Dendritic cell treated with granulocyte-macrophage colony-stimulating factor and Interleukin-4, amounts not matched to agents 40 ng/mL and 50 ng/mL, for 4 days (primary cell): ENCODE measurements around the gene RSRC1.

Experiments
- H3K27ac Mint-ChIP-seq: one replicate; pipeline ENCODE4 v1.8.0; 2022; ENCODE audit warnings: mild to moderate bottlenecking, mixed read lengths
- H3K27me3 Mint-ChIP-seq: one replicate; pipeline ENCODE4 v1.8.0; 2022; ENCODE audit warnings: mild to moderate bottlenecking, mixed read lengths
- H3K36me3 Mint-ChIP-seq: one replicate; pipeline ENCODE4 v1.8.0; 2022; ENCODE audit warnings: low read depth, mixed read lengths
- H3K4me1 Mint-ChIP-seq: one replicate; pipeline ENCODE4 v1.8.0; 2022; ENCODE audit warnings: low read depth, mixed read lengths
- H3K4me3 Mint-ChIP-seq: one replicate; pipeline ENCODE4 v1.8.0; 2022; ENCODE audit warnings: mild to moderate bottlenecking, moderate library complexity, mixed read lengths
- H3K9me3 Mint-ChIP-seq: one replicate; pipeline ENCODE4 v1.8.0; 2022; ENCODE audit warnings: mixed read lengths
- intact Hi-C: fragments of 100-400 bp; cut with micrococcal nuclease; formaldehyde crosslinking; loops from one replicate; pipeline ENCODE4 v1.15.0; 2022

The RSRC1 gene

DNA sequence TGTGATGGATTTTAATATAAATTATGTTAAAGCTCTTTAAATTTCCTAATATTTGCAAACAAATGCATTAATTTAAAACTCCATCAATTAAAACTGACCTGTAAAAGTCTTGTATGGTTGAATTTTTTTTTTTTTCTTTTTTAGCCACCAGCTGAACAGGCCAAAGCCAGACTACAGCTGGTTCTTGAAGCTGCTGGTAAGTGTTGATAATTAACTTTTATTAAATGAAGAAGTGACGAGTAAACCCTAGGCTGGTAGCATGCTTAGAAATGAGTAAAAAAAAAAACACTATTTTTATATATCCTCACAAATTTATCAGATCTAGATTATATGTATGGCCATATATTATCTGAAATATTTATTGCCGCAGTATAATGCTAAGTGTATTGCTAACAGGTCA is 244.8 kb downstream of the RSRC1 start:
- Mint-ChIP-seq H3K9me3 (peaks cover 2% of the 10 kb centered on the region), H3K36me3 (peaks cover 18% of the 10 kb centered on the region), H3K4me3 (no peak overlapping the region), H3K27me3 (no peaks in the 10 kb centered on the region), H3K4me1 (peaks cover 20% of the 10 kb centered on the region), H3K27ac (no peak overlapping the region)
- intact Hi-C loops: no loop called here

DNA sequence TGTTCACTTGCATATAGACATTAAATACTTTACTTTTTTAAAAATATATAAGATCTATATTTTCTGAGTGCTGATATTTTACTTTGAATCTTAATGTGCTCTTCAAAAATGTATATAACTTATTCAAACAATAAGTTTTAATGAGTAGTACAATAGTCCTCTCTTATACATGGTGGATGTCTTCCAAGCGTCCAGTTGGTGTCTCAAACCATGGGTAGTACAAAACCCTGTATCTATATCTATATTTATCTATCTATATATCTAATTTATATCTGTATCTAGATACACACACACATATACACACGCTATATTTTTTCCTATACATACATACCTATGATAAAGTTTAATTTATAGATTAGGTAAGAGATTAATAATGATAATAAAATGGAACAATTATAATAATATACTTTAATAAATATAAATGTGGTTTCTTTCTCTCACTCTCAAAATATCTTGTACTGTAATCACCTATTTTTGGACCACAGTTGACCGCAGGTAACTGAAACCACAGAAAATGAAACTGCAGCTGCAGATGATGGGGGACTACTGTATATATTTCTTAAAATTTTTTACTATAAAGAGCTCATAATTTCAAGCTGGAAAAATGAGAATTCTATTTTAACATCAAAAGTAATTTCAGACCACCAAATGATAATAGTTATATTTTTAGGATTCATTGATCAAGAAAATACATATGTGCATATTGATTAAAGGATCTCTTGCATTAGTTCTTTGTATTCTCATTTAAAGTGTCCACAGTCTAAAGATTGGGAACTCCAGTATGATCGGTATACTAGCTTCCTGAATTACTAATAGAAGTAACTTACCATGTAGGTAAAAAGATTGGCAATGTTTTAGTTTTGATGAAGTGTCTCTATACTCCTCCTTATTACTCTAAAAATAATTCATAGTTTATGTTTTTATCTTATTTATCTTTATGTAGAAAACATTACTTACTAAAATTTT is 246.0 kb downstream of the RSRC1 start:
- Mint-ChIP-seq H3K36me3 (peaks cover 28% of the 10 kb centered on the region), H3K4me3 (no peak overlapping the region), H3K9me3 (peaks cover 11% of the 10 kb centered on the region), H3K27me3 (no peaks in the 10 kb centered on the region), H3K4me1 (peaks cover 20% of the 10 kb centered on the region), H3K27ac (no peak overlapping the region)
- intact Hi-C loops: no loop called here

DNA sequence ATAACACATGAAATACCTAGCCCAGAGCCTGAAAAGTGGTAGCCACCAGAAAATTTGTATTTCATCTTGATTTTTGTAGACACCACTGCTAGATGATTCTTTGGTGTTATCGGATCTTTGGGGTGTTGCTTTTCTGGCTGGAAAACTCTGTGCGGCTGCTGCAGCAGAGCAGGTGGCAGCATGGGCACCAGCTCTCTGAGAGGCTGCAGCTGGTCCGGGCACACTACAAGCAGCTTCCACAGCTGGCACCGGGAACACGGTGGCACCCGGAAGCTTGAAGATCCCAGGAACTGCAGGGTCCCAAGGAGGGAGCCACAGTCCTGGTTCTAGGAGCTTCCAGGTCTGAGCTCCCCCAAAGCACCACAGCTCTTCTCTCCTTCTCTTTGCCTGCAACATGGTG is 249.4 kb downstream of the RSRC1 start:
- no peak overlapping the region for H3K4me3 Mint-ChIP-seq
- peaks cover 11% of the 10 kb centered on the region for H3K9me3 Mint-ChIP-seq
- intact Hi-C loops: no loop called here
- H3K27ac Mint-ChIP-seq: no peak overlapping the region
- H3K27me3 Mint-ChIP-seq: no peaks in the 10 kb centered on the region
- no peaks in the 10 kb centered on the region for H3K4me1 Mint-ChIP-seq
- peaks cover 21% of the 10 kb centered on the region for H3K36me3 Mint-ChIP-seq

- Mint-ChIP-seq H3K36me3 (peaks cover 24% of the 10 kb centered on the region), H3K27me3 (no peaks in the 10 kb centered on the region), H3K27ac (no peak overlapping the region), H3K4me1 (no peaks in the 10 kb centered on the region), H3K4me3 (no peak overlapping the region), H3K9me3 (peaks cover 13% of the 10 kb centered on the region)
- intact Hi-C loops: no loop called here
Observed at GRCh38 chr3:158360756-158361448, 251.0 kb downstream of the RSRC1 start.

- intact Hi-C loops: no loop called here
- Mint-ChIP-seq H3K9me3 (peaks cover 9% of the 10 kb centered on the region), H3K27me3 (no peaks in the 10 kb centered on the region), H3K36me3 (peaks cover 10% of the 10 kb centered on the region), H3K4me1 (no peaks in the 10 kb centered on the region), H3K4me3 (no peak overlapping the region), H3K27ac (no peak overlapping the region)
Observed at GRCh38 chr3:158368271-158368670, 258.4 kb downstream of the RSRC1 start.

DNA sequence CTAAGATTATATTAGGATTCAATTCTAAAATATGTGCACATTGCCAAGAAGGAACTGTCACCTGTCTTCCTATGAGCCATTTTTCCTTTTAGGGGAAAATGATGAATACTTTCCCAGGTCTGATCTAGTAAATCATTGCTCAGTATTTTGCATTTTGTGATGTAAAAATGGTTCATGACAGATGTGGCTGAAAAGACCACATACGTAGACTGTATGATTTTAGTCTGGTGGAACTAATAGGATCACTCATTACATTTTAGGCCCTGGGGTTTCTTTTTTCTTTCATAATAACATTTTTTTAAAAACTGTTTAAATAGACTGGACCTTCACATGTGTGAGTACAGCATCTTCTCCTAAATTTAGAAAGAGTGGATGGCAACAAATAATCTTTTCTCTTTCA is 259.4 kb downstream of the RSRC1 start:
- Mint-ChIP-seq H3K4me3 (no peak overlapping the region), H3K4me1 (no peaks in the 10 kb centered on the region), H3K36me3 (peaks cover 10% of the 10 kb centered on the region), H3K27me3 (no peaks in the 10 kb centered on the region), H3K9me3 (peaks cover 9% of the 10 kb centered on the region), H3K27ac (no peak overlapping the region)
- intact Hi-C loops: no loop called here

DNA sequence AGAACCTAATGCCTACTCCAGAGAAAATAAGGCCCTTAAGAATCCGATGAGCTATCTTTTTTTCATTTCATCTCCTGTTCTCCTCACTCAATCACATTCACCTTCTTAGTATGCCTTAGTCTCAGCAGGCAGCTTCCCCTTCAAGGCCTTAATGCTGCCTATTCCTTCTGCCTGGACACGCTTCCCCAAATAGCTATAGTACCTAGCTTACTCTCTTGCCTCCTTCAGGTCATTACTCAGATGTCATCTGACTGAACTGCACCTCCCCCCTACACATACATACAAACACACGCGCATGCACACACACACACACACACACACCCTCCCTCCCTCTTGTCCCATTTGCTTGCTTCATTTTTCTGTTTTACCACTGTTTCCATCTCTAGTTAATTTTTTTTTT is 269.6 kb downstream of the RSRC1 start:
- peaks cover 6% of the 10 kb centered on the region for H3K36me3 Mint-ChIP-seq
- no peaks in the 10 kb centered on the region for H3K27me3 Mint-ChIP-seq
- intact Hi-C loops: no loop called here
- no peaks in the 10 kb centered on the region for H3K9me3 Mint-ChIP-seq
- no peaks in the 10 kb centered on the region for H3K4me1 Mint-ChIP-seq
- H3K4me3 Mint-ChIP-seq: no peak overlapping the region
- no peak overlapping the region for H3K27ac Mint-ChIP-seq

GRCh38 chr3:158381262-158381868 is 271.5 kb downstream of the RSRC1 start:
- Mint-ChIP-seq H3K36me3 (peaks cover 6% of the 10 kb centered on the region), H3K4me3 (no peak overlapping the region)

DNA sequence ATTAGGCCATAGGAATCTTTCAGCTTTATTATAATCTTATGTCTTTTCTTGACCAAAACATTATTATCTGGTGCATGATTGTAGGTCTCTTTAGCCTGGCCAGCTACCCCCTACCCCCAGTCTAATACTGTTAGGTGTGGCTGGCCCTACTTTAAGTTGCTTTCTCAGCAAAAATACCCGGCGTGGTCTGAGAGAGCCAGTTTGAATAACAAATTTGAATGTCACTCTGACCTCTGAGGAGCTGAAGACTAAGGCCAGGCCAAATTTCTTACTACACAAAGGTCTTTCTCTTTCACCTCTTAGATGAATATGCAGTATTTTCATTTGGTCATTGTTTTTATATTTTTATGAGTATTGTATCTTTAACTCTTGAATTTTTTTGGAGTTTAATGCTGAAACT is 272.6 kb downstream of the RSRC1 start:
- Mint-ChIP-seq H3K4me3 (no peak overlapping the region), H3K36me3 (peaks cover 6% of the 10 kb centered on the region)
- intact Hi-C loops: no loop called here

More at GRCh38 chr3:158381262-158381868, 271.5 kb downstream of the RSRC1 start:
- Mint-ChIP-seq H3K27ac (no peak overlapping the region), H3K9me3 (no peaks in the 10 kb centered on the region), H3K27me3 (no peaks in the 10 kb centered on the region), H3K4me1 (no peaks in the 10 kb centered on the region)
- intact Hi-C loops: no loop called here

GRCh38 chr3:158384019-158384418 is 274.1 kb downstream of the RSRC1 start:
- Mint-ChIP-seq H3K4me3 (no peak overlapping the region), H3K36me3 (peaks cover 6% of the 10 kb centered on the region), H3K27me3 (no peaks in the 10 kb centered on the region), H3K9me3 (no peaks in the 10 kb centered on the region), H3K27ac (no peak overlapping the region), H3K4me1 (no peaks in the 10 kb centered on the region)
- intact Hi-C loops: no loop called here

More for the DNA sequence above, 272.6 kb downstream of the RSRC1 start:
- Mint-ChIP-seq H3K27ac (no peak overlapping the region), H3K9me3 (no peaks in the 10 kb centered on the region), H3K27me3 (no peaks in the 10 kb centered on the region), H3K4me1 (no peaks in the 10 kb centered on the region)

- H3K36me3 Mint-ChIP-seq: no peaks in the 10 kb centered on the region
- no peak overlapping the region for H3K4me3 Mint-ChIP-seq
- no peaks in the 10 kb centered on the region for H3K4me1 Mint-ChIP-seq
- intact Hi-C loops: no loop called here
- peaks cover 32% of the 10 kb centered on the region for H3K9me3 Mint-ChIP-seq
- H3K27ac Mint-ChIP-seq: no peak overlapping the region
- no peaks in the 10 kb centered on the region for H3K27me3 Mint-ChIP-seq
Observed at GRCh38 chr3:158395421-158395820, 285.5 kb downstream of the RSRC1 start.

GRCh38 chr3:158402590-158402989 is 292.7 kb downstream of the RSRC1 start:
- H3K36me3 Mint-ChIP-seq: no peaks in the 10 kb centered on the region
- no peaks in the 10 kb centered on the region for H3K27me3 Mint-ChIP-seq
- no peaks in the 10 kb centered on the region for H3K9me3 Mint-ChIP-seq
- no peaks in the 10 kb centered on the region for H3K4me1 Mint-ChIP-seq
- intact Hi-C loops: no loop called here
- no peak overlapping the region for H3K4me3 Mint-ChIP-seq
- H3K27ac Mint-ChIP-seq: no peak overlapping the region

GRCh38 chr3:158403013-158403412 is 293.1 kb downstream of the RSRC1 start:
- Mint-ChIP-seq H3K9me3 (no peaks in the 10 kb centered on the region), H3K27ac (no peak overlapping the region), H3K27me3 (no peaks in the 10 kb centered on the region), H3K4me3 (no peak overlapping the region), H3K36me3 (no peaks in the 10 kb centered on the region), H3K4me1 (no peaks in the 10 kb centered on the region)
- intact Hi-C loops: no loop called here

- H3K4me3 Mint-ChIP-seq: no peak overlapping the region
- no peaks in the 10 kb centered on the region for H3K9me3 Mint-ChIP-seq
- no peaks in the 10 kb centered on the region for H3K27me3 Mint-ChIP-seq
Observed at GRCh38 chr3:158404131-158404718, 294.3 kb downstream of the RSRC1 start.

More at GRCh38 chr3:158404131-158404718, 294.3 kb downstream of the RSRC1 start:
- intact Hi-C loops: no loop called here
- Mint-ChIP-seq H3K36me3 (no peaks in the 10 kb centered on the region), H3K4me1 (no peaks in the 10 kb centered on the region), H3K27ac (no peak overlapping the region)
